Kidney (tissue), 14 donors: ENCODE results near the gene AEBP1. TPM values are rescaled to one million over a fixed set of nuclear protein-coding genes. Genes with fewer than 3 reads are reported as not detected.

ENCODE experiments used
- DNase-seq, 5 donors: peaks; one replicate each; pipeline ENCODE4 v3.0.0-alpha.2; 2013 to 2020
- FAIRE-seq: peaks from 2 replicates; lab custom pipeline; 2012; peaks lifted over from hg19 to GRCh38; lab: Jason Lieb, UNC
- H3K27ac ChIP-seq, 2 donors: one replicate each; pipeline ENCODE4 v1.7.0; 2013; ENCODE audit warnings: low read depth in 2 of 2, low read length in 2 of 2, inconsistent platforms in 1 of 2
- H3K27me3 ChIP-seq: one replicate; pipeline ENCODE4 v1.7.1; 2013; ENCODE audit warnings: low read length, inconsistent platforms; ENCODE audit not compliant: control insufficient read depth, insufficient read depth
- H3K36me3 ChIP-seq, 3 donors: one replicate each; pipeline versions ENCODE4 v1.7.0 to v1.7.1; 2013; ENCODE audit warnings: low read length in 3 of 3, control low read depth in 1 of 3, inconsistent platforms in 1 of 3; ENCODE audit not compliant: insufficient read depth in 3 of 3, control insufficient read depth in 2 of 3
- H3K4me1 ChIP-seq, 3 donors: one replicate each; pipeline versions ENCODE4 v1.7.0 to v1.7.1; 2013; ENCODE audit warnings: low read length in 3 of 3, inconsistent platforms in 1 of 3, low read depth in 1 of 3; ENCODE audit not compliant: control insufficient read depth in 2 of 3, insufficient read depth in 2 of 3
- H3K4me3 ChIP-seq, 3 donors: one replicate each; pipeline versions ENCODE4 v1.7.0 to v1.8.1; 2013; ENCODE audit warnings: low read length in 3 of 3, control low read depth in 1 of 3, inconsistent platforms in 1 of 3
- H3K9ac ChIP-seq, 3 donors: one replicate each; pipeline versions ENCODE4 v1.7.0 to v1.7.1; 2013; ENCODE audit warnings: low read length in 3 of 3, control low read depth in 1 of 3, inconsistent platforms in 1 of 3
- H3K9me3 ChIP-seq, 3 donors: one replicate each; pipeline versions ENCODE4 v1.7.0 to v1.7.1; 2013; ENCODE audit warnings: low read length in 3 of 3, control low read depth in 1 of 3, inconsistent platforms in 1 of 3; ENCODE audit not compliant: control insufficient read depth in 2 of 3, insufficient read depth in 1 of 3
- intact Hi-C: fragments of 100-400 bp; cut with DNase I; formaldehyde crosslinking; loops from one replicate; pipeline ENCODE4 v1.11.1; 2022
- polyA plus RNA-seq: library from polyadenylated mRNA; stranded (reverse); fragments of 350-450 nt; fragmentation: Illumina TruSeq; extraction: RNeasy Lipid Tissue Mini Kit (QIAGEN cat#74804); gene quantifications from one replicate; pipeline ENCODE4 v1.2.3, GENCODE V29; 2014; ENCODE audit warnings: low read depth, low replicate concordance; ENCODE audit not compliant: insufficient read depth
- total RNA-seq: library from RNA; stranded (reverse); fragmentation: NEBNext Ultra II Directional; extraction: Animal tissue kit (Norgen Biotek cat#: 25700); gene quantifications from one replicate; pipeline ENCODE4 v1.2.1, GENCODE V29; 2021
- TF ChIP-seq, protein P1 (sequence below): IDR thresholded peaks from 3 replicates; pipeline ENCODE4 v1.5.1; 2012; ENCODE audit warnings: mild to moderate bottlenecking, moderate library complexity, borderline replicate concordance; ENCODE audit not compliant: insufficient read depth; ENCODE audit errors: extremely low read depth
- donor health status: control.
- donor health status: control.
- donor health status: control.
- donor health status: control.
- donor health status: control.
- donor health status: DM: yes; HTN: yes; CAD: no.
- donor health status: Normal renal cell carcinoma (clear cell type).

AEBP1 gene
- total and polyA plus RNA-seq, 2 donors from 2014 or later = 89.4 to 164 TPM

DNA sequence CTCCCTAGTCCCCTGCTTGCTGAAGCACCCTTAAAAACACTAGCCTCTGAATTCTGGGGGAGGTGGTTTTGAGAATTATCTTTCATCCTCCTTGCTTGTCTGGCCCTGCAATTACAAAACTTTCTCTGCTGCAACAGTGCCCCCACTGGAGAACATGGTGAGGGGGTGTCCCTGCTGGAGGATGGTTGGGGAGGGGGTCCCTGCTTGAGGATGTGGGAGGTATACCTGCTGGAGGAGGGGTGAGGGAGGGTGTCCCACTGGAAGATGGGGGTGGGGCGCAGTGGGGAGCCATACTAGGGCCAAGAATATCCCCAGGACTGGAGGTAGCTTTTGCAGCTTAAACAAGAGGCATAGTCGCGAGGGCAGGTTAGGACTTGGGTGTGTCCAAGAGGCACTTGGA lies 18.6 kb upstream of the AEBP1 start:
- H3K9me3 ChIP-seq = no peaks in the 10 kb centered on the region
- H3K27ac ChIP-seq = peak overlapping the region in 1 of 2 donors; percentile 37
- intact Hi-C loops = no loop called here
- H3K27me3 ChIP-seq = no peaks in the 10 kb centered on the region
- H3K9ac ChIP-seq = no peak overlapping the region
- peak in 2 of 5 donors; percentile 48 to 56 for DNase-seq
- H3K4me1 ChIP-seq = peaks cover 0 to 21% (median 18%) of the 10 kb centered on the region in 3 donors
- no peak overlapping the region for H3K4me3 ChIP-seq
- TF ChIP-seq, protein P1, sequence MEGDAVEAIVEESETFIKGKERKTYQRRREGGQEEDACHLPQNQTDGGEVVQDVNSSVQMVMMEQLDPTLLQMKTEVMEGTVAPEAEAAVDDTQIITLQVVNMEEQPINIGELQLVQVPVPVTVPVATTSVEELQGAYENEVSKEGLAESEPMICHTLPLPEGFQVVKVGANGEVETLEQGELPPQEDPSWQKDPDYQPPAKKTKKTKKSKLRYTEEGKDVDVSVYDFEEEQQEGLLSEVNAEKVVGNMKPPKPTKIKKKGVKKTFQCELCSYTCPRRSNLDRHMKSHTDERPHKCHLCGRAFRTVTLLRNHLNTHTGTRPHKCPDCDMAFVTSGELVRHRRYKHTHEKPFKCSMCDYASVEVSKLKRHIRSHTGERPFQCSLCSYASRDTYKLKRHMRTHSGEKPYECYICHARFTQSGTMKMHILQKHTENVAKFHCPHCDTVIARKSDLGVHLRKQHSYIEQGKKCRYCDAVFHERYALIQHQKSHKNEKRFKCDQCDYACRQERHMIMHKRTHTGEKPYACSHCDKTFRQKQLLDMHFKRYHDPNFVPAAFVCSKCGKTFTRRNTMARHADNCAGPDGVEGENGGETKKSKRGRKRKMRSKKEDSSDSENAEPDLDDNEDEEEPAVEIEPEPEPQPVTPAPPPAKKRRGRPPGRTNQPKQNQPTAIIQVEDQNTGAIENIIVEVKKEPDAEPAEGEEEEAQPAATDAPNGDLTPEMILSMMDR = no peak
- peaks cover 0 to 4% (median 3%) of the 10 kb centered on the region in 3 donors for H3K36me3 ChIP-seq
- FAIRE-seq = no peak

DNA sequence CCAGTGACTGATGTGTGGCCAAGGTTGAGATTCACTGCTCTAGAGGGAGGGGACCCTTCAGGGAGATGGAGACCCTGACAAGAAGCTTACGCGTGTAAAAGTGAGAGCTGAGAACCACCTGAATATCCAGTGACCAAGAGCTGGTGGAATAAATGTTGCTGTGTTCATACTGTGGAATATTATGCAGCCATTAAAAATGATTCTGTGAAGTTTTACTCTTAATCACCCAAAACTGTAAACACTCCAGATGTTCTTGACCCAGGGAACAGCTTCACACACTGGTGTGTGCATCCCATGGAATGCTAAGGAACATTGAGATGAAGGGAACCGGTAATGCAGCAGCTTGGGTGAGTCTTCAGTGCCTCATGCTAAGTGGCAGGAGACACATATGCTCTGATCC lies 17.5 kb upstream of the AEBP1 start:
- Histone ChIP-seq H3K27me3 (no peaks in the 10 kb centered on the region), H3K9ac (no peak overlapping the region), H3K4me3 (no peak overlapping the region), H3K27ac (no peak overlapping the region), H3K36me3 (no peaks in the 10 kb centered on the region), H3K9me3 (no peaks in the 10 kb centered on the region), H3K4me1 (peaks cover 0 to 13% (median 11%) of the 10 kb centered on the region in 3 donors)
- no peak for FAIRE-seq
- DNase-seq = no peak
- intact Hi-C loops = no loop called here
- TF ChIP-seq, protein P1 = no peak

DNA sequence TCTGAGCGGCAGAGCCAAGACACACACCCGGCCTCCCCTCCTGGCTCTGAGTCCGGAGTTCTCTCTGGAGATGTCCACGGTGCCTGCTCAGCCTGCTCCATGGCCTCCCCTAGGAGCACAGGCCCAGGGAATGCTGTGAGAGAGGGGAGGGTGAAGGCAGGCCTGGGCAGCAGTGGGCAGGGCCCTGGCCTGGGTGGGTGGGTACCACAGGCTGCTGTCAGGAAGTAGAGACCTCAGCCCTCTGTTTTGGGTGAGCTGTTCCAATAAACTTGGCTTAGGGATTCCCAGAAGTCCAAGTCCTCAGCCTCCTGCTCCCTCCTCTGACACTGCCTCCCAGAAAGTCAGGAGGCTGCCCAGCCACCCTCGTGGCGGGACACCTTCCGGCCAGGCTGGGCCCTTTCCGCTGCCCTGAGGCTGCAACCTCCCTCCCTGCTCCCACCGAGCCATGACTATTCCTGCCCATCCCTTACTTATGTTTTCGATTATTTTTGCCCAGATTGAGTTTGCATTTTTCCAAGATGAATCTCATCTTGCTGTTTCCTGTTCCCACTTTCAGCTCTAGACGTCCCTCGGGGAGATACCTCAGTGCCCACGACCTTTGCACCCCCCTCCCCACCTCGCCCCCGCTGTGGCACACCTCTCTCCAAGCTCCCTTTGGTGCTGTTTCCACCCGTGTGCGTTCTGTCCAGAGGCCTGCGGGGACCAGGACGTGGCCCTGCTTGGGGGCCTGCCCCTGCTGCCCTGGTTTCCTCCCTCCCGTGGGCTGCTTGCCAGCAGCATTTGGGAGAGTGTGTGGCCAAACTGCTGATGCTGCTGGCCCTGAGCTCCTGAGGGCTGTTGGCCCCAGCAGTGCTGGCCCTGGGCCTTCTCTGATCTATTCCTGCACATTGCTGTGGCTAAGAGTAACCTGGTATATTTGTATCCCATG lies 16.0 kb upstream of the AEBP1 start:
- FAIRE-seq = no peak

More for the DNA sequence above, 16.0 kb upstream of the AEBP1 start:
- DNase-seq = peak in 2 of 5 donors; percentile 44 to 90
- no peak overlapping the region for H3K9ac ChIP-seq
- H3K36me3 ChIP-seq = no peaks in the 10 kb centered on the region
- TF ChIP-seq, protein P1 = no peak
- H3K4me1 ChIP-seq = peaks cover 0 to 13% (median 11%) of the 10 kb centered on the region in 3 donors
- H3K9me3 ChIP-seq = no peaks in the 10 kb centered on the region
- no peaks in the 10 kb centered on the region for H3K27me3 ChIP-seq
- H3K27ac ChIP-seq = peak overlapping the region; percentile 71 to 80
- no peak overlapping the region for H3K4me3 ChIP-seq
- intact Hi-C loops = no loop called here
